ENCODE measurements around the gene HFM1. TPM values are rescaled to one million over a fixed set of nuclear protein-coding genes. Genes with fewer than 3 reads are reported as not detected.

Gene HFM1
- total and polyA plus RNA-seq, 9 of the 15 experiments (the other 6 are each of a cell fraction or from before 2014, with no cell fraction given) = 1.5 to 6.4 (median 3.7) TPM

DNA sequence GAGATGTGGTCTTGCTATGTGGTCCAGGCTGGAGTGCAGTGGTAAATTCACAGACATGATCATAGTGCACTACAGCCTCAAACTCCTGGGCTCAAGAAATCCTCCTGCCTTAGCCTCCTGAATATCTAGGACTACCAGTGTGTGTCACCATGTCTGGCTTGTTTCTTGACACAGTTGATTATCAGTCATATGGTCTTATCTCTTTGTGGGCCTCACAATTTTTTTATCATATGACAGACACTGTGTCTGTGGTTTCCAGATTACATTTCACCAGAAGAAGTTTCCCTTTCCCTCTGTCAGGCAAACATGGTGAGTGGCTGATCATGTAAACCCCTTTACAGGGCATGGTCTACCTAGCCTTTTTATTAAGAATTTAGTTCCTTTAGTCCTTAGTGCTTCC is 96.1 kb downstream of the HFM1 start (continued):
- TF ChIP-seq NFRKB (IDR thresholded peaks at IDR 0.05; ENCODE audit: low read depth) (no peak), PBX2 (CRISPR knock-in tag; IDR thresholded peaks at IDR 0.05; ENCODE audit: low read depth) (no peak), PBX2 (tag; conservative IDR thresholded peaks at IDR 0.05; ENCODE audit: low read depth) (no peak), GTF2F1 (IDR thresholded peaks at IDR 0.05; ENCODE audit: low read depth, low read length) (no peak), MYBL2 (IDR thresholded peaks at IDR 0.05; ENCODE audit: low read depth) (no peak), MYBL2 (CRISPR knock-in tag; IDR thresholded peaks at IDR 0.05; ENCODE audit: borderline replicate concordance) (no peak), STAT6 (CRISPR knock-in tag; IDR thresholded peaks at IDR 0.05) (no peak), MLLT1 (IDR thresholded peaks at IDR 0.05) (no peak), ZNF699 (CRISPR knock-in tag; IDR thresholded peaks at IDR 0.05; ENCODE audit: insufficient replicate concordance) (no peak), ZNF785 (CRISPR knock-in tag; IDR thresholded peaks at IDR 0.05) (no peak), ZNF212 (CRISPR knock-in tag; IDR thresholded peaks at IDR 0.05) (no peak), CBX3 (IDR thresholded peaks at IDR 0.05; ENCODE audit: borderline replicate concordance in 1 of 2, low read length in 2 of 2) (no peak), KDM2B (CRISPR knock-in tag; IDR thresholded peaks at IDR 0.05) (no peak), KDM4B (IDR thresholded peaks at IDR 0.05; ENCODE audit: borderline replicate concordance in 2 of 2, low read depth in 1 of 2) (no peak), BRD4 (IDR thresholded peaks at IDR 0.05) (no peak), ZNF384 (IDR thresholded peaks at IDR 0.05; ENCODE audit: low read depth, low read length) (no peak), ZBTB17 (CRISPR knock-in tag; IDR thresholded peaks at IDR 0.05) (no peak), NFIC (IDR thresholded peaks at IDR 0.05) (peak; percentile 71), SMARCA4 (IDR thresholded peaks at IDR 0.05) (peak; percentile 84), FOS (IDR thresholded peaks at IDR 0.05; ENCODE audit: extremely low read depth, insufficient read length) (no peak), ADNP (tag; IDR thresholded peaks at IDR 0.05) (0 out of 2 replicates have a peak, but pooled peaks have one; percentile 24), ARID2 (IDR thresholded peaks at IDR 0.05) (no peak), FOXK2 (conservative IDR thresholded peaks at IDR 0.05 in 1 of 2, IDR thresholded peaks at IDR 0.05 in 1 of 2; ENCODE audit: low read depth in 2 of 2) (no peak), TBP (optimal IDR thresholded peaks at IDR 0.05; ENCODE audit: low read depth, low read length) (no peak), ZSCAN32 (CRISPR knock-in tag; IDR thresholded peaks at IDR 0.05) (no peak)

Measured in K562 (cell line).